MCF 10A (cell line): Measurements from ENCODE around the gene LINC01488. TPM values are rescaled to one million over a fixed set of nuclear protein-coding genes. Genes with fewer than 3 reads are reported as not detected.

Experiments
- BruUV-seq: library from RNA; stranded (reverse); fragments of 400-500 nt; replicated peaks from 2 replicates; lab custom pipeline; 2021; lab: Mats Ljungman, UMichigan
- CTCF ChIA-PET: fragments of 300-600 bp; sonication (Branson Sonifier 250); formaldehyde crosslinking; extraction: SDS; loops from one replicate; lab custom pipeline; 2021; ENCODE audit warnings: antibody characterized with exemption, inconsistent platforms; lab: Yijun Ruan, JAX
- POLR2A ChIA-PET: fragments of 300-600, 350-650 bp; sonication (Branson Sonifier 250); formaldehyde crosslinking; extraction: SDS; loops from one replicate; lab custom pipeline; 2020; ENCODE audit warnings: antibody characterized with exemption, inconsistent platforms; lab: Yijun Ruan, JAX
- DNase-seq: peaks from one replicate; pipeline ENCODE4 v3.0.0-alpha.2; 2018; ENCODE audit not compliant: unreplicated experiment
- H3K27ac Mint-ChIP-seq: one replicate; pipeline ENCODE4 v1.8.0; 2022; ENCODE audit warnings: mild to moderate bottlenecking, low read depth, mixed read lengths; ENCODE audit not compliant: unreplicated experiment
- H3K27me3 Mint-ChIP-seq: one replicate; pipeline ENCODE4 v1.8.0; 2022; ENCODE audit warnings: mixed read lengths; ENCODE audit not compliant: insufficient read depth, unreplicated experiment
- H3K36me3 Mint-ChIP-seq: one replicate; pipeline ENCODE4 v1.8.0; 2022; ENCODE audit warnings: mild to moderate bottlenecking, moderate library complexity, mixed read lengths; ENCODE audit not compliant: insufficient read depth, unreplicated experiment
- H3K4me1 Mint-ChIP-seq: one replicate; pipeline ENCODE4 v1.8.0; 2022; ENCODE audit warnings: mixed read lengths; ENCODE audit not compliant: insufficient read depth, unreplicated experiment
- H3K4me3 Mint-ChIP-seq: one replicate; pipeline ENCODE4 v1.8.0; 2022; ENCODE audit warnings: mild to moderate bottlenecking, moderate library complexity, mixed read lengths; ENCODE audit not compliant: unreplicated experiment
- H3K9me3 Mint-ChIP-seq: one replicate; pipeline ENCODE4 v1.8.0; 2022; ENCODE audit warnings: mixed read lengths; ENCODE audit not compliant: unreplicated experiment
- CTCF ChIP-seq: fragments of 200-600 bp; IDR thresholded peaks from one replicate; pipeline ENCODE4 v1.8.0; 2022; ENCODE audit warnings: antibody characterized with exemption, mild to moderate bottlenecking; ENCODE audit not compliant: unreplicated experiment
- intact Hi-C: fragments of 100-400 bp; cut with micrococcal nuclease; formaldehyde crosslinking; loops from 2 replicates; pipeline ENCODE4 v1.14.1; 2022
- total RNA-seq: library from RNA; stranded (reverse); gene quantifications from 2 replicates; pipeline ENCODE4 v1.2.3, GENCODE V29; 2022

Gene LINC01488
- total RNA-seq, 1 experiment from 2014 or later: not detected

- BruUV-seq: no TSS peak
- CTCF ChIA-PET: interaction anchor here (0.6 kb wide), 1 partner anchor 18 kb away, joined by 3 read pairs; no protein-coding TSS in a partner anchor
- intact Hi-C loops: no loop called here
- Mint-ChIP-seq H3K4me1 (peaks cover 16% of the 10 kb centered on the region), H3K4me3 (no peak overlapping the region), H3K27me3 (peaks cover 15% of the 10 kb centered on the region), H3K27ac (no peak overlapping the region), H3K9me3 (no peaks in the 10 kb centered on the region), H3K36me3 (peaks cover 5% of the 10 kb centered on the region)
- DNase-seq: peak; percentile 79
- no peak for TF ChIP-seq CTCF
- POLR2A ChIA-PET: no interaction called here
These were observed 15.8 kb downstream of the LINC01488 start for GRCh38 chr11:69497221-69497787.

DNA sequence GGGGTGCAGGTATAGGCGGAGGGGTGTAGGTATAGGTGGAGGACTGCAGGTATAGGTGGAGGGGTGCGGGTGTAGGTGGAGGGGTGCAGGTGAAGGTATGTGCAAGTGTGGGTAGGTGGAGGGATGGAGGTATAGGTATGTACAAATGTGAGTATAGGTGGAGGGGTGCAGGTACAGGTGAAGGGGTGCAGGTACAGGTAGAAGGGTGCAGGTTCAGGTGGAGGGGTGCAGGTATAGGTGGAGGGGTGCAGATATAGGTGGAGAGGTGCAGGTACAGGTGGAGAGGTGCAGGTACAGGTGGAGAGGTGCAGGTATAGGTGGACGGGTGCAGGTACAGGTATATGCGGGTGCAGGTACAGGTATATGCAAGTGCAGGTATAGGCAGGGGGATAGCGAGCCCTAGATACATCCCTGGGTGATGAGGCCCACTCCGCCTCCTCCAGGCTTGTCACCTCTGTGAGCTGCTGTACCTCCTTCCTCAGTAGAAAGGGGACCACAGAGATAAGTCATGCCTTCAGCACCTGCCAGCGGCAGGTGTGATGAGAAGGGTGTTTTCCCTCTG, 17.2 kb downstream of the LINC01488 start:
- Mint-ChIP-seq H3K27me3 (peaks cover 4% of the 10 kb centered on the region), H3K36me3 (peaks cover 5% of the 10 kb centered on the region), H3K4me1 (peaks cover 16% of the 10 kb centered on the region), H3K9me3 (no peaks in the 10 kb centered on the region), H3K27ac (no peak overlapping the region), H3K4me3 (no peak overlapping the region)
- ChIA-PET CTCF (no interaction called here), POLR2A (interaction anchor here (0.8 kb wide), 1 partner anchor 31 kb away, joined by 3 read pairs; no protein-coding TSS in a partner anchor)
- no TSS peak for BruUV-seq
- no peak for DNase-seq
- intact Hi-C loops: no loop called here
- no peak for TF ChIP-seq CTCF

DNA sequence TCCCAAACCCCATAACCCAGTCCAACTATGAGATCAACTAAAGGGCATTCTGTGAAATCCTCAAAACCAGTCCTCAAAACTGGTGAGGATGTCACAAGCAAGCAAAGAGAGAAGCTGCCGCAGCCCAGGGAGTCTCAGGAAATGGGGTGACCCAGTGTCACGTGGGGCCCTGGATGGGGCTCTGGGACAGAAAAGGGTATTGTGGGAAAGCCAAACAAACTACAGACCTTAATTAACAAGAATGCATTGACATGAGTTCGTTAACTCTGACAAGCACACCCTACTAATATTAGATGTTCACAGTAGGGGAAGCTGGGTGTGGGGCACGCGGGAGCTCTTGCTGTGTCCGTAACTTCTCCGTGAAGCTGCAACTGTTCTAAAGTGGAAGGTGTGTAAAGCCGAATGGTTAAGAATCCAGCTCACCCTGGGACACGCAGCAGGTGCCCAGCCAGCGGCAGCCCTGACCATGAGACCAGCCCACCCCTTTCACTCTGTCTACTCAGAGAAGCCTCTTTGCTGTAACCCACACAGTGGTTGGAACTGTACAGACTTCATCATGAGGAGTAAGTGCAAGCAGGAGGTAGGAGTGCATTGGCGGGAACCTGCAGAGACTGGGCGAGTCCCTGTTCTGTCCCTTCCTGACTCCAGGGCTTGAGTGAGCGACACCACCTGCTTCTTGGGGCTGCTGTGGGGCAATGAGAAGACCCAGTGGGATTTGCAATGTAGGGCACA, 17.9 kb downstream of the LINC01488 start:
- no peak for TF ChIP-seq CTCF
- DNase-seq: no peak
- Mint-ChIP-seq H3K4me1 (peaks cover 16% of the 10 kb centered on the region), H3K36me3 (peaks cover under 1% of the 10 kb centered on the region), H3K27ac (no peak overlapping the region), H3K27me3 (no peaks in the 10 kb centered on the region), H3K4me3 (no peak overlapping the region), H3K9me3 (no peaks in the 10 kb centered on the region)
- no TSS peak for BruUV-seq
- intact Hi-C loops: no loop called here
- POLR2A ChIA-PET: interaction anchor here (0.8 kb wide), 1 partner anchor 31 kb away, joined by 3 read pairs; no protein-coding TSS in a partner anchor
- CTCF ChIA-PET: no interaction called here

- Mint-ChIP-seq H3K4me1 (peaks cover 16% of the 10 kb centered on the region), H3K27ac (no peak overlapping the region), H3K9me3 (no peaks in the 10 kb centered on the region), H3K4me3 (no peak overlapping the region), H3K36me3 (no peaks in the 10 kb centered on the region), H3K27me3 (no peaks in the 10 kb centered on the region)
- ChIA-PET POLR2A (no interaction called here), CTCF (no interaction called here)
- no peak for DNase-seq
- no peak for TF ChIP-seq CTCF
- no TSS peak for BruUV-seq
- intact Hi-C loops: no loop called here
These were observed 18.4 kb downstream of the LINC01488 start for GRCh38 chr11:69499918-69500284.
